Measurements from ENCODE around the gene TMEM244.
"Not testable (repeated sequence)": the region's sequence is repeated elsewhere in the genome, so short reads cannot be mapped to it uniquely, and the experiment has no call there.

Gene TMEM244

GRCh38 chr6:129886401-129887155, 25.5 kb upstream of the TMEM244 start:
- H3K4me1 ChIP-seq (ENCODE audit: insufficient read depth, low read length): no peaks in the 10 kb centered on the region
- no peaks in the 10 kb centered on the region for H3K27me3 ChIP-seq (ENCODE audit: insufficient read depth, low read length)
- no peak overlapping the region for H2AFZ ChIP-seq (ENCODE audit: low read depth, low read length)
- no peaks in the 10 kb centered on the region for H3K36me3 ChIP-seq (ENCODE audit: insufficient read depth, low read length)
- H3K4me3 ChIP-seq (ENCODE audit: low read length): no peak overlapping the region
- no peaks in the 10 kb centered on the region for H3K9me3 ChIP-seq (ENCODE audit: low read length)

- Histone ChIP-seq H3K4me1 (ENCODE audit: insufficient read depth, low read length) (no peaks in the 10 kb centered on the region), H3K4me3 (ENCODE audit: low read length) (no peak overlapping the region), H3K36me3 (ENCODE audit: insufficient read depth, low read length) (no peaks in the 10 kb centered on the region), H2AFZ (ENCODE audit: low read depth, low read length) (no peak overlapping the region), H3K9me3 (ENCODE audit: low read length) (no peaks in the 10 kb centered on the region), H3K27me3 (ENCODE audit: insufficient read depth, low read length) (no peaks in the 10 kb centered on the region)
Measured at GRCh38 chr6:129884211-129884610, 23.1 kb upstream of the TMEM244 start.

GRCh38 chr6:129882510-129883023, 21.5 kb upstream of the TMEM244 start:
- H2AFZ ChIP-seq (ENCODE audit: low read depth, low read length): no peak overlapping the region
- H3K36me3 ChIP-seq (ENCODE audit: insufficient read depth, low read length): no peaks in the 10 kb centered on the region
- H3K9me3 ChIP-seq (ENCODE audit: low read length): no peaks in the 10 kb centered on the region
- no peaks in the 10 kb centered on the region for H3K27me3 ChIP-seq (ENCODE audit: insufficient read depth, low read length)
- no peak overlapping the region for H3K4me3 ChIP-seq (ENCODE audit: low read length)
- H3K4me1 ChIP-seq (ENCODE audit: insufficient read depth, low read length): no peaks in the 10 kb centered on the region

DNA sequence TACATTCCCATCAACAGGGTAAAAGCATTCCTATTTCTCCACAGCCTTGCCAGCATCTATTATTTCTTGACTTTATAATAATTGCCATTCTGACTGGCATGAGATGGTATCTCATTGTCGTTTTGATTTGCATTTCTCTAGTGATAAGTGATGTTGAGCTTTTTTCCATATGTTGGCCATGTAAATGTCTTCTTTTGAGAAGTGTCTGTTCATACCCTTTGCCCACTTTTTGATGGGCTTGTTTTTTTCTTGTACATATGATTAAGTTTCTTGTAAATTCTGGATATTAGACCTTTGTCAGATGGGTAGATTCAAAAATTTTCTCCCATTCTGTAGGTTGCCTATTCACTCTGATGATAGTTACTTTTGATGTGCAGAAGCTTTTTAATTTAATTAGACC, 16.8 kb upstream of the TMEM244 start:
- H3K4me1 ChIP-seq (ENCODE audit: insufficient read depth, low read length); H3K4me3 ChIP-seq (ENCODE audit: low read length); H3K9me3 ChIP-seq (ENCODE audit: low read length); H3K27me3 ChIP-seq (ENCODE audit: insufficient read depth, low read length); H2AFZ ChIP-seq (ENCODE audit: low read depth, low read length); H3K36me3 ChIP-seq (ENCODE audit: insufficient read depth, low read length): not testable (repeated sequence)

GRCh38 chr6:129875610-129876520, 14.8 kb upstream of the TMEM244 start:
- Histone ChIP-seq H2AFZ (ENCODE audit: low read depth, low read length) (no peak overlapping the region), H3K4me1 (ENCODE audit: insufficient read depth, low read length) (no peaks in the 10 kb centered on the region), H3K36me3 (ENCODE audit: insufficient read depth, low read length) (no peaks in the 10 kb centered on the region), H3K4me3 (ENCODE audit: low read length) (no peak overlapping the region), H3K9me3 (ENCODE audit: low read length) (no peaks in the 10 kb centered on the region), H3K27me3 (ENCODE audit: insufficient read depth, low read length) (no peaks in the 10 kb centered on the region)

DNA sequence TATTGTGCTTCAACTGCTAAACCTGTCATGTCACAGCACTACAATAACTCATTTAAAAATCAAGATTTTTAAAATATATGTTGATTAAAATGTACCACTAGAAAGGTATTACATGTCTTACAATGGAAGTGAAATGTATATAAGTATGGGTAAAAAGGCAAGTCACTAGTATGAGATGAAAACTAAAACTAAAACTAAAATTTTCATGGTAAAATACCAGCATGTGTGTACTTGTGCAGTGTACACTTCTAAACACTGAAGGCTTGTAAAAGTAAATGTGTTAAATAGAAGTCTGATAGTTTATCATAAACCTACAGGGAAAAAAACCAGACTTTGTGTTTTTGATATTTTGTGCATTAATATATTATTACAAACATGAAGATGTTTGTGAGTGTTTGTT, 13.7 kb upstream of the TMEM244 start:
- Histone ChIP-seq H3K9me3 (ENCODE audit: low read length) (no peaks in the 10 kb centered on the region), H3K4me1 (ENCODE audit: insufficient read depth, low read length) (no peaks in the 10 kb centered on the region), H2AFZ (ENCODE audit: low read depth, low read length) (no peak overlapping the region), H3K36me3 (ENCODE audit: insufficient read depth, low read length) (no peaks in the 10 kb centered on the region), H3K27me3 (ENCODE audit: insufficient read depth, low read length) (no peaks in the 10 kb centered on the region), H3K4me3 (ENCODE audit: low read length) (no peak overlapping the region)

- no peak overlapping the region for H3K4me3 ChIP-seq (ENCODE audit: low read length)
- H3K36me3 ChIP-seq (ENCODE audit: insufficient read depth, low read length): no peaks in the 10 kb centered on the region
- H3K27me3 ChIP-seq (ENCODE audit: insufficient read depth, low read length): no peaks in the 10 kb centered on the region
- no peaks in the 10 kb centered on the region for H3K9me3 ChIP-seq (ENCODE audit: low read length)
- no peak overlapping the region for H2AFZ ChIP-seq (ENCODE audit: low read depth, low read length)
- H3K4me1 ChIP-seq (ENCODE audit: insufficient read depth, low read length): no peaks in the 10 kb centered on the region
Measured at GRCh38 chr6:129872586-129872985, 11.5 kb upstream of the TMEM244 start.

- Histone ChIP-seq H3K9me3 (ENCODE audit: low read length) (no peaks in the 10 kb centered on the region), H2AFZ (ENCODE audit: low read depth, low read length) (no peak overlapping the region), H3K4me1 (ENCODE audit: insufficient read depth, low read length) (no peaks in the 10 kb centered on the region), H3K27me3 (ENCODE audit: insufficient read depth, low read length) (no peaks in the 10 kb centered on the region), H3K4me3 (ENCODE audit: low read length) (no peak overlapping the region), H3K36me3 (ENCODE audit: insufficient read depth, low read length) (no peaks in the 10 kb centered on the region)
Measured at GRCh38 chr6:129871221-129871620, 10.1 kb upstream of the TMEM244 start.

DNA sequence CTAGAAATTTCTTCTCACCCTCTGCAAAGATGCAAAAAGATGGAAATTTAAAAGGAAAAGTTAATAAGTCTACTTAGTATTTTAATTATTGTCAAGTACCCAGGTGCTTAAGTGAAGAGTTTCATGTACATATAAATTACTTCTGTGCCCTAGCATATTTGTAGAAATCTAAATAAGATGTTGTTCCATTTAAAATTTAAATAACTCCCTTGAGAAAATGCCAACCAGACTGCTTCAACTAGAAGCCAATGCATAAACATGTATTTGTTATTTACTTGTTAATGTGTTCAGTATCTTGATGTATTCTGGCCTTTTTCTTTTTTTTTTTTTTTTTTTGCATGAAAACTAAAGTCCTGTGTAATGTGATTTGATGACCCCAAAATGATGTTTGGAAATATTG, 6.3 kb upstream of the TMEM244 start:
- Histone ChIP-seq H3K9me3 (ENCODE audit: low read length) (no peaks in the 10 kb centered on the region), H3K36me3 (ENCODE audit: insufficient read depth, low read length) (no peaks in the 10 kb centered on the region), H3K4me3 (ENCODE audit: low read length) (no peak overlapping the region), H3K27me3 (ENCODE audit: insufficient read depth, low read length) (no peaks in the 10 kb centered on the region), H2AFZ (ENCODE audit: low read depth, low read length) (no peak overlapping the region), H3K4me1 (ENCODE audit: insufficient read depth, low read length) (no peaks in the 10 kb centered on the region)

DNA sequence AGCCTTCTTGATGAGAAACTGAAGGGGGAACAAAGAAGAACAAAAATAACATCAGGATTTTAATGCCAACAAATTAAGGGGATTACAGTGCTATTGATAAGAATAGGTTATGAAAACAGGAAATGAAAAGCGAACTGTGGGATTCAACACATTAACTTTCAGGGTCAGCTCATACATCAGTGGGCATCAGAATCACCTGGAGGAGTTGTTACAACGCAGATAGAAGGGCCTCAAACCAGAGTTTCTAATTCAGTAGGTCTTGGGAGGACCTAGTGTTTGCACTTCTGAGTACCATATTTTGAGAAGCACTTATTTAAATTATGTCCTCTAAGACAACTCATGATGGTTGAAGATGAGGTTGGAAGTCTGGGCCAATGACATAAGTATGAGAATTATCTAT, 5.6 kb upstream of the TMEM244 start:
- Histone ChIP-seq H3K36me3 (ENCODE audit: insufficient read depth, low read length) (no peaks in the 10 kb centered on the region), H3K9me3 (ENCODE audit: low read length) (no peaks in the 10 kb centered on the region), H3K27me3 (ENCODE audit: insufficient read depth, low read length) (no peaks in the 10 kb centered on the region), H3K4me3 (ENCODE audit: low read length) (no peak overlapping the region), H2AFZ (ENCODE audit: low read depth, low read length) (no peak overlapping the region), H3K4me1 (ENCODE audit: insufficient read depth, low read length) (no peaks in the 10 kb centered on the region)

GRCh38 chr6:129866256-129866655, 5.1 kb upstream of the TMEM244 start:
- Histone ChIP-seq H3K4me3 (ENCODE audit: low read length) (no peak overlapping the region), H3K27me3 (ENCODE audit: insufficient read depth, low read length) (no peaks in the 10 kb centered on the region), H3K9me3 (ENCODE audit: low read length) (no peaks in the 10 kb centered on the region), H3K4me1 (ENCODE audit: insufficient read depth, low read length) (no peaks in the 10 kb centered on the region), H3K36me3 (ENCODE audit: insufficient read depth, low read length) (no peaks in the 10 kb centered on the region), H2AFZ (ENCODE audit: low read depth, low read length) (no peak overlapping the region)

GRCh38 chr6:129865013-129865412, 3.9 kb upstream of the TMEM244 start:
- H3K27me3 ChIP-seq (ENCODE audit: insufficient read depth, low read length): no peaks in the 10 kb centered on the region
- no peak overlapping the region for H2AFZ ChIP-seq (ENCODE audit: low read depth, low read length)
- H3K36me3 ChIP-seq (ENCODE audit: insufficient read depth, low read length): no peaks in the 10 kb centered on the region
- H3K9me3 ChIP-seq (ENCODE audit: low read length): no peaks in the 10 kb centered on the region
- no peaks in the 10 kb centered on the region for H3K4me1 ChIP-seq (ENCODE audit: insufficient read depth, low read length)
- H3K4me3 ChIP-seq (ENCODE audit: low read length): no peak overlapping the region

DNA sequence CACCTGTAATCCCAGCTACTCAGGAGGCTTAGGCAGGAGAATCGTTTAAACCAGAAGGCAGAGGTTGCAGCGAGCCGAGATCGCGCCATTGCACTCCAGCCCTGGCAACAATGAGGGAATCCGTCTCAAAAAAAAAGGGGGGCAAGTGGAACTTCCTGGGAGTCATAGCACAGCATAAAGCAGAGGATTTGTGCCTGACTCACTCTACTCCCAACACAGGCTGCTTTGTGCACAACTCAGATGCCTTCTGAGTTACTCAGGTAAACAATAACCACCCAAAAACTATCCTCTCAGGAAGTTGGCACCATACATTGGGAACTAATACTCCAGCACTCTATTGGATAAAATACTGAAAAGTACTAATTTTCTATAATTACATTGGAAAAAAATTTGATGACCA, 2.5 kb upstream of the TMEM244 start:
- Histone ChIP-seq H2AFZ (ENCODE audit: low read depth, low read length) (no peak overlapping the region), H3K36me3 (ENCODE audit: insufficient read depth, low read length) (no peaks in the 10 kb centered on the region), H3K9me3 (ENCODE audit: low read length) (no peaks in the 10 kb centered on the region)

More for the DNA sequence above, 2.5 kb upstream of the TMEM244 start:
- Histone ChIP-seq H3K4me1 (ENCODE audit: insufficient read depth, low read length) (no peaks in the 10 kb centered on the region), H3K27me3 (ENCODE audit: insufficient read depth, low read length) (no peaks in the 10 kb centered on the region), H3K4me3 (ENCODE audit: low read length) (no peak overlapping the region)
